Left ventricle myocardium inferior (tissue), 1 donor: ENCODE measurements around the gene KRT72. TPM values are rescaled to one million over a fixed set of nuclear protein-coding genes. Genes with fewer than 3 reads are reported as not detected.

Experiments used
- DNase-seq: peaks from one replicate; pipeline ENCODE4 v3.0.0-alpha.2; 2020
- H3K27ac ChIP-seq: fragments of 200-600 bp; replicated peaks from 2 replicates; pipeline ENCODE4 v1.8.0; 2021
- H3K27me3 ChIP-seq: fragments of 200-600 bp; 2 replicates; pipeline ENCODE4 v1.8.0; 2021; ENCODE audit warnings: low read depth
- H3K36me3 ChIP-seq: fragments of 200-600 bp; 2 replicates; pipeline ENCODE4 v1.8.0; 2021
- H3K4me1 ChIP-seq: fragments of 200-600 bp; 2 replicates; pipeline ENCODE4 v1.8.0; 2021
- H3K4me3 ChIP-seq: fragments of 200-600 bp; 2 replicates; pipeline ENCODE4 v1.8.0; 2021; ENCODE audit warnings: mild to moderate bottlenecking, moderate library complexity
- H3K9me3 ChIP-seq: fragments of 200-600 bp; replicated peaks from 2 replicates; pipeline ENCODE4 v1.8.0; 2021
- CTCF ChIP-seq: fragments of 200-600 bp; IDR thresholded peaks from 2 replicates; pipeline ENCODE4 v1.8.0; 2021; ENCODE audit warnings: antibody characterized with exemption, mild to moderate bottlenecking, borderline replicate concordance
- intact Hi-C: fragments of 100-400 bp; cut with micrococcal nuclease; formaldehyde crosslinking; loops from one replicate; pipeline ENCODE4 v1.11.0; 2022
- total RNA-seq: library from RNA; stranded (reverse); fragmentation: NEBNext Ultra II Directional; extraction: Animal tissue kit (Norgen Biotek cat#: 25700); gene quantifications from one replicate; pipeline ENCODE4 v1.2.1, GENCODE V29; 2021
- donor health status: DM: no; HTN: yes; CAD: no; lungs with severe emphysema.

KRT72 gene
- total RNA-seq, 1 donor from 2014 or later, result not detected

- Histone ChIP-seq H3K4me3 (no peak within 1 kb of the TSS), H3K4me1 (peaks cover 17% of the 10 kb centered on the region), H3K9me3 (no peaks in the 10 kb centered on the region), H3K36me3 (no peaks in the 10 kb centered on the region), H3K27ac (no peak within 1 kb of the TSS), H3K27me3 (peaks cover 4% of the 10 kb centered on the region)
- no peak for TF ChIP-seq CTCF
- intact Hi-C loops, result no loop called here
- DNase-seq, result no peak
Measured at GRCh38 chr12:52552681-52553195, 48.5 kb downstream of the KRT72 start, which contains the start of gene KRT71. Gene KRT71, minus strand, starts transcription at chr12:52553145. Its CDS starts 68 bp downstream, at chr12:52553077.

GRCh38 chr12:52552055-52552454 lies 49.2 kb downstream of the KRT72 start:
- intact Hi-C loops, result no loop called here
- TF ChIP-seq CTCF, result no peak
- Histone ChIP-seq H3K4me3 (no peak overlapping the region), H3K27ac (no peak overlapping the region), H3K36me3 (no peaks in the 10 kb centered on the region), H3K27me3 (no peaks in the 10 kb centered on the region), H3K4me1 (peaks cover 17% of the 10 kb centered on the region), H3K9me3 (no peaks in the 10 kb centered on the region)
- DNase-seq, result no peak

- intact Hi-C loops, result no loop called here
- Histone ChIP-seq H3K4me1 (peaks cover 17% of the 10 kb centered on the region), H3K9me3 (no peaks in the 10 kb centered on the region), H3K36me3 (no peaks in the 10 kb centered on the region), H3K27ac (peak overlapping the region; percentile 7), H3K4me3 (no peak overlapping the region), H3K27me3 (peaks cover 4% of the 10 kb centered on the region)
- DNase-seq, result peak; percentile 36
- no peak for TF ChIP-seq CTCF
Measured at GRCh38 chr12:52551216-52551865, 49.9 kb downstream of the KRT72 start.

GRCh38 chr12:52546126-52546525 lies 55.1 kb downstream of the KRT72 start:
- Histone ChIP-seq H3K27ac (no peak overlapping the region), H3K36me3 (no peaks in the 10 kb centered on the region), H3K9me3 (no peaks in the 10 kb centered on the region), H3K27me3 (peaks cover 4% of the 10 kb centered on the region), H3K4me1 (peaks cover 5% of the 10 kb centered on the region), H3K4me3 (no peak overlapping the region)
- intact Hi-C loops, result no loop called here
- no peak for TF ChIP-seq CTCF
- DNase-seq, result no peak

- Histone ChIP-seq H3K36me3 (no peaks in the 10 kb centered on the region), H3K27ac (no peak overlapping the region), H3K9me3 (no peaks in the 10 kb centered on the region), H3K4me3 (no peak overlapping the region), H3K27me3 (peaks cover 8% of the 10 kb centered on the region), H3K4me1 (no peaks in the 10 kb centered on the region)
- no peak for DNase-seq
- intact Hi-C loops, result no loop called here
- no peak for TF ChIP-seq CTCF
Measured at GRCh38 chr12:52543985-52544883, 57.0 kb downstream of the KRT72 start.
